K562 (cell line): ENCODE data around the gene PPM1F. TPM values are rescaled to one million over a fixed set of nuclear protein-coding genes. Genes with fewer than 3 reads are reported as not detected.

Source experiments
- BHLHE40 ChIP-seq: IDR thresholded peaks from 2 replicates; pipeline ENCODE4 v1.6.1; 2011; ENCODE audit warnings: low read length, improper control_type of control experiment
- NCOA6 ChIP-seq: fragments of 450-650 bp; IDR thresholded peaks from 2 replicates; pipeline ENCODE4 v1.6.1; 2017; ENCODE audit warnings: mild to moderate bottlenecking
- NONO ChIP-seq, 2 experiments: fragments of 200-400 bp in 1 of 2; fragments of 450-650 bp in 1 of 2; formaldehyde crosslinking in 1 of 2; IDR thresholded peaks; 2 replicates each; pipeline ENCODE4 v1.6.1; 2017; ENCODE audit warnings: low read depth in 2 of 2, mild to moderate bottlenecking in 2 of 2, moderate library complexity in 2 of 2, low read length in 1 of 2
- NR3C1 ChIP-seq: sonication (generic); formaldehyde crosslinking; IDR thresholded peaks from 2 replicates; pipeline ENCODE4 v1.8.1; 2022; ENCODE audit warnings: missing genetic modification reagents
- NRF1 ChIP-seq, 2 experiments: fragments of 450-650 bp; IDR thresholded peaks in 1 of 2; conservative IDR thresholded peaks in 1 of 2; 2 replicates each; pipeline ENCODE4 v1.6.1; 2014; ENCODE audit warnings: mild to moderate bottlenecking in 2 of 2
- SMAD1 ChIP-seq: fragments of 150-350 bp; IDR thresholded peaks from 2 replicates; pipeline ENCODE4 v1.6.1; 2014; ENCODE audit warnings: low read length, low read depth; ENCODE audit not compliant: partially characterized antibody
- SNIP1 ChIP-seq: fragments of 450-650 bp; IDR thresholded peaks from 2 replicates; pipeline ENCODE4 v1.7.1; 2017; ENCODE audit warnings: low read depth, mild to moderate bottlenecking
- TBL1XR1 ChIP-seq, 2 experiments: IDR thresholded peaks; 2 replicates each; pipeline ENCODE4 v1.6.1; 2012; ENCODE audit warnings: improper control_type of control experiment in 2 of 2, low read length in 2 of 2, mild to moderate bottlenecking in 1 of 2
- WHSC1 ChIP-seq: IDR thresholded peaks from one replicate; pipeline ENCODE4 v1.6.1; 2012; ENCODE audit warnings: low read length, control low read depth, inconsistent platforms
- ZFPM2 ChIP-seq: fragments of 250-450 bp; sonication (Bioruptor Pico); IDR thresholded peaks from 2 replicates; pipeline ENCODE4 v1.5.1; 2022; ENCODE audit warnings: mild to moderate bottlenecking
- ZNF583 ChIP-seq: fragments of 250-450 bp; sonication (Bioruptor Pico); IDR thresholded peaks from 2 replicates; pipeline ENCODE4 v1.4.0; 2020
- polyA plus RNA-seq, 8 experiments: library from polyadenylated mRNA; depleted of rRNA in 4 of 8; stranded (reverse) in 5 of 8; unstranded in 3 of 8; fragments of >200 nt; fragmentation: Nextera tagmentation in 2 of 8; fragmentation: Illumina TruSeq in 1 of 8; extraction: Ambion mirVana in 2 of 8; extraction: Trizol in 1 of 8; gene quantifications; 2 replicates each; pipeline versions ENCODE4 v1.2.1 to v1.2.3, GENCODE V29; 2011 to 2014; ENCODE audit warnings: inconsistent platforms in 1 of 8, missing spikeins in 1 of 8
- total RNA-seq, 7 experiments: library from RNA; depleted of rRNA in 6 of 7; stranded (reverse); fragments of >200 nt in 6 of 7; fragmentation: Illumina TruSeq in 2 of 7; extraction: Trizol in 2 of 7; gene quantifications; 2 replicates each; pipeline versions ENCODE4 v1.2.1 to v1.2.3, GENCODE V29; 2011 to 2021; ENCODE audit warnings: low replicate concordance in 1 of 7
- TF ChIP-seq, protein P1 (sequence below): sonication (generic); formaldehyde crosslinking; IDR thresholded peaks from 2 replicates; pipeline ENCODE4 v1.8.0; 2022; ENCODE audit warnings: mild to moderate bottlenecking, missing genetic modification reagents
- TF ChIP-seq, protein P2 (sequence below): sonication (generic); formaldehyde crosslinking; IDR thresholded peaks from 2 replicates; pipeline ENCODE4 v1.5.0; 2020; ENCODE audit warnings: missing genetic modification reagents
- TF ChIP-seq, protein P3 (sequence below), 3 experiments: fragments of 200-800 bp in 1 of 3; fragments of 250-450 bp in 1 of 3; fragments of 450-650 bp in 1 of 3; sonication (Bioruptor Pico) in 1 of 3; sonication (Bioruptor generic) in 1 of 3; formaldehyde crosslinking in 1 of 3; IDR thresholded peaks; 2 replicates each; pipeline versions ENCODE4 v1.6.1 to v1.8.0; 2016 to 2022; ENCODE audit warnings: mild to moderate bottlenecking in 2 of 3, missing genetic modification characterization in 2 of 3, missing compliant biosample characterization in 1 of 3, moderate library complexity in 1 of 3
- TF ChIP-seq, protein P4 (sequence below): sonication (generic); formaldehyde crosslinking; IDR thresholded peaks from 2 replicates; pipeline ENCODE4 v1.8.0; 2022; ENCODE audit warnings: mild to moderate bottlenecking, missing genetic modification reagents, borderline replicate concordance
- TF ChIP-seq, protein P5 (sequence below): sonication (generic); formaldehyde crosslinking; IDR thresholded peaks from 2 replicates; pipeline ENCODE4 v1.8.1; 2023; ENCODE audit warnings: mild to moderate bottlenecking, missing genetic modification reagents
- TF ChIP-seq, protein P6 (sequence below): fragments of 250-450 bp; sonication (Bioruptor Pico); IDR thresholded peaks from 2 replicates; pipeline ENCODE4 v1.8.0; 2021; ENCODE audit warnings: moderate library complexity, mild to moderate bottlenecking, inconsistent platforms

PPM1F gene
- total and polyA plus RNA-seq, 9 of the 15 experiments (the other 6 are each of a cell fraction or from before 2014, with no cell fraction given), result 2.1 to 159 (median 64.0) TPM

DNA sequence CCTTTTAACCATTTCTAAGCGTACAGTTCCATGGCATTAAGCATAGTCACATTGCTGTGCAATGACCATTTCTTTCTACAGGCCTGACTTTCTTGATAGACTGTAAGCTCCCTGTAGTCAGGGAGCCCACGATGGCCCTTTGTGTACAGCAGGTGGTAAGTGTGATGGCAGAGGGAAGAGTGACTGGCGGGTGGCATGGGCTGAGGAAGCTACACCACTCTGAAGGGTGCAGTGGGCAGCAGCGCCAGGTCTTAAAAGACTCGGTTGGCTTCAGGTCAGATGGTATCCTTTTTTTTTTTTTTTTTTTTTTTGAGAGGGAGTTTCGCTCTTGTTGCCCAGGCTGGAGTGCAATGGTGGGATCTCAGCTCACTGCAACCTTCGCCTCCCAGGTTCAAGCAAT is 1.6 kb downstream of the PPM1F start (continued):
- no peak for TF ChIP-seq NCOA6
- no peak for TF ChIP-seq SNIP1
- TF ChIP-seq SMAD1, result no peak
- TF ChIP-seq NR3C1 (CRISPR knock-in tag), result no peak
- TF ChIP-seq, protein P1, sequence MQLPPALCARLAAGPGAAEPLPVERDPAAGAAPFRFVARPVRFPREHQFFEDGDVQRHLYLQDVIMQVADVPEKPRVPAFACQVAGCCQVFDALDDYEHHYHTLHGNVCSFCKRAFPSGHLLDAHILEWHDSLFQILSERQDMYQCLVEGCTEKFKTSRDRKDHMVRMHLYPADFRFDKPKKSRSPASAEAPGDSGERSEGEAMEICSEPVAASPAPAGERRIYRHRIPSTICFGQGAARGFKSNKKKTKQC (CRISPR knock-in tag), result no peak
- TF ChIP-seq, protein P2, sequence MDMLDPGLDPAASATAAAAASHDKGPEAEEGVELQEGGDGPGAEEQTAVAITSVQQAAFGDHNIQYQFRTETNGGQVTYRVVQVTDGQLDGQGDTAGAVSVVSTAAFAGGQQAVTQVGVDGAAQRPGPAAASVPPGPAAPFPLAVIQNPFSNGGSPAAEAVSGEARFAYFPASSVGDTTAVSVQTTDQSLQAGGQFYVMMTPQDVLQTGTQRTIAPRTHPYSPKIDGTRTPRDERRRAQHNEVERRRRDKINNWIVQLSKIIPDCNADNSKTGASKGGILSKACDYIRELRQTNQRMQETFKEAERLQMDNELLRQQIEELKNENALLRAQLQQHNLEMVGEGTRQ (CRISPR knock-in tag), result no peak
- TF ChIP-seq, protein P3, sequence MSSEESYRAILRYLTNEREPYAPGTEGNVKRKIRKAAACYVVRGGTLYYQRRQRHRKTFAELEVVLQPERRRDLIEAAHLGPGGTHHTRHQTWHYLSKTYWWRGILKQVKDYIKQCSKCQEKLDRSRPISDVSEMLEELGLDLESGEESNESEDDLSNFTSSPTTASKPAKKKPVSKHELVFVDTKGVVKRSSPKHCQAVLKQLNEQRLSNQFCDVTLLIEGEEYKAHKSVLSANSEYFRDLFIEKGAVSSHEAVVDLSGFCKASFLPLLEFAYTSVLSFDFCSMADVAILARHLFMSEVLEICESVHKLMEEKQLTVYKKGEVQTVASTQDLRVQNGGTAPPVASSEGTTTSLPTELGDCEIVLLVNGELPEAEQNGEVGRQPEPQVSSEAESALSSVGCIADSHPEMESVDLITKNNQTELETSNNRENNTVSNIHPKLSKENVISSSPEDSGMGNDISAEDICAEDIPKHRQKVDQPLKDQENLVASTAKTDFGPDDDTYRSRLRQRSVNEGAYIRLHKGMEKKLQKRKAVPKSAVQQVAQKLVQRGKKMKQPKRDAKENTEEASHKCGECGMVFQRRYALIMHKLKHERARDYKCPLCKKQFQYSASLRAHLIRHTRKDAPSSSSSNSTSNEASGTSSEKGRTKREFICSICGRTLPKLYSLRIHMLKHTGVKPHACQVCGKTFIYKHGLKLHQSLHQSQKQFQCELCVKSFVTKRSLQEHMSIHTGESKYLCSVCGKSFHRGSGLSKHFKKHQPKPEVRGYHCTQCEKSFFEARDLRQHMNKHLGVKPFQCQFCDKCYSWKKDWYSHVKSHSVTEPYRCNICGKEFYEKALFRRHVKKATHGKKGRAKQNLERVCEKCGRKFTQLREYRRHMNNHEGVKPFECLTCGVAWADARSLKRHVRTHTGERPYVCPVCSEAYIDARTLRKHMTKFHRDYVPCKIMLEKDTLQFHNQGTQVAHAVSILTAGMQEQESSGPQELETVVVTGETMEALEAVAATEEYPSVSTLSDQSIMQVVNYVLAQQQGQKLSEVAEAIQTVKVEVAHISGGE (CRISPR knock-in tag; IDR thresholded peaks at IDR 0.05), result no peak
- TF ChIP-seq ZFPM2, result no peak
- TF ChIP-seq NONO (IDR thresholded peaks at IDR 0.05; ENCODE audit: low read depth in 2 of 2, low read length in 1 of 2), result no peak
- peak; percentile 78 for TF ChIP-seq WHSC1
- TF ChIP-seq, protein P4, sequence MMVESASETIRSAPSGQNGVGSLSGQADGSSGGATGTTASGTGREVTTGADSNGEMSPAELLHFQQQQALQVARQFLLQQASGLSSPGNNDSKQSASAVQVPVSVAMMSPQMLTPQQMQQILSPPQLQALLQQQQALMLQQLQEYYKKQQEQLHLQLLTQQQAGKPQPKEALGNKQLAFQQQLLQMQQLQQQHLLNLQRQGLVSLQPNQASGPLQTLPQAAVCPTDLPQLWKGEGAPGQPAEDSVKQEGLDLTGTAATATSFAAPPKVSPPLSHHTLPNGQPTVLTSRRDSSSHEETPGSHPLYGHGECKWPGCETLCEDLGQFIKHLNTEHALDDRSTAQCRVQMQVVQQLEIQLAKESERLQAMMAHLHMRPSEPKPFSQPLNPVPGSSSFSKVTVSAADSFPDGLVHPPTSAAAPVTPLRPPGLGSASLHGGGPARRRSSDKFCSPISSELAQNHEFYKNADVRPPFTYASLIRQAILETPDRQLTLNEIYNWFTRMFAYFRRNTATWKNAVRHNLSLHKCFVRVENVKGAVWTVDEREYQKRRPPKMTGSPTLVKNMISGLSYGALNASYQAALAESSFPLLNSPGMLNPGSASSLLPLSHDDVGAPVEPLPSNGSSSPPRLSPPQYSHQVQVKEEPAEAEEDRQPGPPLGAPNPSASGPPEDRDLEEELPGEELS (CRISPR knock-in tag), result no peak
- TF ChIP-seq, protein P5, sequence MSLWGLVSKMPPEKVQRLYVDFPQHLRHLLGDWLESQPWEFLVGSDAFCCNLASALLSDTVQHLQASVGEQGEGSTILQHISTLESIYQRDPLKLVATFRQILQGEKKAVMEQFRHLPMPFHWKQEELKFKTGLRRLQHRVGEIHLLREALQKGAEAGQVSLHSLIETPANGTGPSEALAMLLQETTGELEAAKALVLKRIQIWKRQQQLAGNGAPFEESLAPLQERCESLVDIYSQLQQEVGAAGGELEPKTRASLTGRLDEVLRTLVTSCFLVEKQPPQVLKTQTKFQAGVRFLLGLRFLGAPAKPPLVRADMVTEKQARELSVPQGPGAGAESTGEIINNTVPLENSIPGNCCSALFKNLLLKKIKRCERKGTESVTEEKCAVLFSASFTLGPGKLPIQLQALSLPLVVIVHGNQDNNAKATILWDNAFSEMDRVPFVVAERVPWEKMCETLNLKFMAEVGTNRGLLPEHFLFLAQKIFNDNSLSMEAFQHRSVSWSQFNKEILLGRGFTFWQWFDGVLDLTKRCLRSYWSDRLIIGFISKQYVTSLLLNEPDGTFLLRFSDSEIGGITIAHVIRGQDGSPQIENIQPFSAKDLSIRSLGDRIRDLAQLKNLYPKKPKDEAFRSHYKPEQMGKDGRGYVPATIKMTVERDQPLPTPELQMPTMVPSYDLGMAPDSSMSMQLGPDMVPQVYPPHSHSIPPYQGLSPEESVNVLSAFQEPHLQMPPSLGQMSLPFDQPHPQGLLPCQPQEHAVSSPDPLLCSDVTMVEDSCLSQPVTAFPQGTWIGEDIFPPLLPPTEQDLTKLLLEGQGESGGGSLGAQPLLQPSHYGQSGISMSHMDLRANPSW (CRISPR knock-in tag), result no peak
- no peak for TF ChIP-seq NRF1 (conservative IDR thresholded peaks at IDR 0.05 in 1 of 2, IDR thresholded peaks at IDR 0.05 in 1 of 2)
- TF ChIP-seq TBL1XR1 (IDR thresholded peaks at IDR 0.05; ENCODE audit: low read length in 2 of 2), result 0 out of 4 replicates have a peak, but pooled peaks have one; percentile 10 to 35
- TF ChIP-seq BHLHE40, result no peak
- TF ChIP-seq, protein P6, sequence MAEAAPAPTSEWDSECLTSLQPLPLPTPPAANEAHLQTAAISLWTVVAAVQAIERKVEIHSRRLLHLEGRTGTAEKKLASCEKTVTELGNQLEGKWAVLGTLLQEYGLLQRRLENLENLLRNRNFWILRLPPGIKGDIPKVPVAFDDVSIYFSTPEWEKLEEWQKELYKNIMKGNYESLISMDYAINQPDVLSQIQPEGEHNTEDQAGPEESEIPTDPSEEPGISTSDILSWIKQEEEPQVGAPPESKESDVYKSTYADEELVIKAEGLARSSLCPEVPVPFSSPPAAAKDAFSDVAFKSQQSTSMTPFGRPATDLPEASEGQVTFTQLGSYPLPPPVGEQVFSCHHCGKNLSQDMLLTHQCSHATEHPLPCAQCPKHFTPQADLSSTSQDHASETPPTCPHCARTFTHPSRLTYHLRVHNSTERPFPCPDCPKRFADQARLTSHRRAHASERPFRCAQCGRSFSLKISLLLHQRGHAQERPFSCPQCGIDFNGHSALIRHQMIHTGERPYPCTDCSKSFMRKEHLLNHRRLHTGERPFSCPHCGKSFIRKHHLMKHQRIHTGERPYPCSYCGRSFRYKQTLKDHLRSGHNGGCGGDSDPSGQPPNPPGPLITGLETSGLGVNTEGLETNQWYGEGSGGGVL (CRISPR knock-in tag), result no peak
- TF ChIP-seq ZNF583, result no peak
